H9 (cell line): Measurements from ENCODE around the gene YPEL3. TPM values are rescaled to one million over a fixed set of nuclear protein-coding genes. Genes with fewer than 3 reads are reported as not detected.

Source experiments
- DNase-seq: peaks from one replicate; pipeline ENCODE4 v3.0.0-alpha.2; 2017
- H2AFZ ChIP-seq: one replicate; pipeline ENCODE4 v1.6.1; 2013; ENCODE audit warnings: mild to moderate bottlenecking, low read length, control low read depth, moderate library complexity
- H2AK5ac ChIP-seq: 2 replicates; pipeline ENCODE4 v1.6.1; 2013; ENCODE audit warnings: low read length, control low read depth, mixed read lengths; ENCODE audit not compliant: insufficient read length
- H2BK120ac ChIP-seq: one replicate; pipeline ENCODE4 v1.6.1; 2013; ENCODE audit warnings: low read depth, mild to moderate bottlenecking, low read length, control low read depth, inconsistent platforms; ENCODE audit not compliant: poor library complexity, severe bottlenecking
- H2BK12ac ChIP-seq: 2 replicates; pipeline ENCODE4 v1.6.1; 2013; ENCODE audit warnings: low read length, control low read depth, mixed read lengths, low read depth; ENCODE audit not compliant: insufficient read length
- H2BK15ac ChIP-seq: 2 replicates; pipeline ENCODE4 v1.6.1; 2013; ENCODE audit warnings: low read depth, low read length, control low read depth
- H2BK20ac ChIP-seq: one replicate; pipeline ENCODE4 v1.6.1; 2013; ENCODE audit warnings: low read depth, mild to moderate bottlenecking, low read length, control low read depth, inconsistent platforms; ENCODE audit not compliant: poor library complexity, severe bottlenecking
- H2BK5ac ChIP-seq: 2 replicates; pipeline ENCODE4 v1.6.1; 2013; ENCODE audit warnings: low read length, control low read depth, mixed read lengths; ENCODE audit not compliant: insufficient read length
- H3K14ac ChIP-seq: 2 replicates; pipeline ENCODE4 v1.6.1; 2013; ENCODE audit warnings: low read length, control low read depth; ENCODE audit not compliant: insufficient read depth
- H3K18ac ChIP-seq: 2 replicates; pipeline ENCODE4 v1.6.1; 2013; ENCODE audit warnings: low read depth, mild to moderate bottlenecking, mixed read lengths, low read length, control low read depth; ENCODE audit not compliant: insufficient read length
- H3K23ac ChIP-seq: 2 replicates; pipeline ENCODE4 v1.6.1; 2013; ENCODE audit warnings: low read length, control low read depth, mixed read lengths, low read depth; ENCODE audit not compliant: insufficient read length
- H3K23me2 ChIP-seq: 2 replicates; pipeline ENCODE4 v1.6.1; 2013; ENCODE audit warnings: low read depth, mild to moderate bottlenecking, mixed read lengths, low read length, control low read depth; ENCODE audit not compliant: insufficient read length, poor library complexity, severe bottlenecking
- H3K27ac ChIP-seq: 2 replicates; pipeline ENCODE4 v1.5.1; 2013; ENCODE audit warnings: low read length, control low read depth, mixed read lengths, low read depth; ENCODE audit not compliant: insufficient read length
- H3K27me3 ChIP-seq: 2 replicates; pipeline ENCODE4 v1.6.1; 2013; ENCODE audit warnings: low read length, control low read depth, inconsistent platforms; ENCODE audit not compliant: insufficient read depth
- H3K4ac ChIP-seq: 2 replicates; pipeline ENCODE4 v1.6.1; 2013; ENCODE audit warnings: low read depth, mild to moderate bottlenecking, control low read depth, inconsistent platforms, low read length, moderate library complexity
- H3K4me1 ChIP-seq: 2 replicates; pipeline ENCODE4 v1.6.1; 2013; ENCODE audit warnings: low read length, control low read depth, inconsistent platforms; ENCODE audit not compliant: insufficient read depth
- H3K4me2 ChIP-seq: 2 replicates; pipeline ENCODE4 v1.6.1; 2013; ENCODE audit warnings: low read length, control low read depth, mixed read lengths; ENCODE audit not compliant: insufficient read length, insufficient read depth
- H3K56ac ChIP-seq: 2 replicates; pipeline ENCODE4 v1.6.1; 2013; ENCODE audit warnings: low read depth, mild to moderate bottlenecking, mixed read lengths, low read length, control low read depth; ENCODE audit not compliant: insufficient read length
- H3K79me1 ChIP-seq: 2 replicates; pipeline ENCODE4 v1.6.1; 2013; ENCODE audit warnings: low read depth, mild to moderate bottlenecking, moderate library complexity, low read length, control low read depth, inconsistent platforms; ENCODE audit not compliant: insufficient read depth, poor library complexity, severe bottlenecking
- H3K79me2 ChIP-seq: 2 replicates; pipeline ENCODE4 v1.6.1; 2013; ENCODE audit warnings: low read length, control low read depth, inconsistent platforms; ENCODE audit not compliant: insufficient read depth
- H3K9ac ChIP-seq: 2 replicates; pipeline ENCODE4 v1.6.1; 2013; ENCODE audit warnings: low read length, control low read depth, mixed read lengths; ENCODE audit not compliant: insufficient read length; ENCODE audit errors: extremely low read depth
- H3K9me3 ChIP-seq: one replicate; pipeline ENCODE4 v1.6.1; 2013; ENCODE audit warnings: low read depth, low read length, inconsistent platforms; ENCODE audit not compliant: control insufficient read depth
- H3T11ph ChIP-seq: one replicate; pipeline ENCODE4 v1.6.1; 2013; ENCODE audit warnings: mild to moderate bottlenecking, low read length, control low read depth, inconsistent platforms
- H4K20me1 ChIP-seq: one replicate; pipeline ENCODE4 v1.6.1; 2013; ENCODE audit not compliant: control insufficient read depth, insufficient read length, insufficient read depth
- H4K5ac ChIP-seq: 2 replicates; pipeline ENCODE4 v1.6.1; 2013; ENCODE audit warnings: low read depth, mild to moderate bottlenecking, mixed read lengths, low read length, control low read depth; ENCODE audit not compliant: insufficient read length
- H4K8ac ChIP-seq: replicated peaks from 2 replicates; pipeline ENCODE4 v1.6.1; 2013; ENCODE audit warnings: low read length, control low read depth, mixed read lengths, low read depth; ENCODE audit not compliant: insufficient read length
- H4K91ac ChIP-seq: 2 replicates; pipeline ENCODE4 v1.6.1; 2013; ENCODE audit warnings: low read depth, mild to moderate bottlenecking, moderate library complexity, mixed read lengths, low read length, control low read depth; ENCODE audit not compliant: insufficient read length
- H3K27ac Mint-ChIP-seq, 3 experiments: 2 replicates in 2 of 3; 3 replicates in 1 of 3; pipeline ENCODE4 v1.8.0; 2020 to 2021; ENCODE audit warnings: mixed read lengths in 3 of 3, mild to moderate bottlenecking in 1 of 3, moderate library complexity in 1 of 3
- H3K27me3 Mint-ChIP-seq: 2 replicates; pipeline ENCODE4 v1.8.0; 2021; ENCODE audit warnings: low read depth, mild to moderate bottlenecking, moderate library complexity, mixed read lengths
- H3K36me3 Mint-ChIP-seq, 3 experiments: 2 replicates in 2 of 3; 3 replicates in 1 of 3; pipeline ENCODE4 v1.8.0; 2020 to 2021; ENCODE audit warnings: low read depth in 3 of 3, mixed read lengths in 3 of 3; ENCODE audit not compliant: insufficient read depth in 1 of 3
- H3K4me1 Mint-ChIP-seq, 2 experiments: 2 replicates each; pipeline ENCODE4 v1.8.0; 2020; ENCODE audit warnings: mixed read lengths in 2 of 2
- H3K4me3 Mint-ChIP-seq, 2 experiments: 2 replicates in 1 of 2; 3 replicates in 1 of 2; pipeline ENCODE4 v1.8.0; 2020 to 2021; ENCODE audit warnings: mild to moderate bottlenecking in 2 of 2, mixed read lengths in 2 of 2, moderate library complexity in 1 of 2
- H3K9me3 Mint-ChIP-seq, 2 experiments: 2 replicates in 1 of 2; 3 replicates in 1 of 2; pipeline ENCODE4 v1.8.0; 2020; ENCODE audit warnings: mild to moderate bottlenecking in 2 of 2, mixed read lengths in 2 of 2, moderate library complexity in 1 of 2
- WGBS: extraction: QIAGEN DNeasy Blood & Tissue Kit; methylation state at CpG from one replicate; pipeline ENCODE4 v1.1.7; 2013; ENCODE audit warnings: missing lambda C conversion rate, low lambda C conversion rate, mixed read lengths; ENCODE audit not compliant: insufficient read length; ENCODE audit errors: extremely low coverage; 5-methylcytosine and 5-hydroxymethylcytosine counted together
- total RNA-seq: library from RNA; stranded (reverse); gene quantifications from 2 replicates; pipeline ENCODE4 v1.2.1, GENCODE V29; 2021
- TF ChIP-seq, protein P1 (sequence below): fragments of 200-600 bp; sonication (generic); conservative IDR thresholded peaks from 3 replicates; pipeline ENCODE4 v1.8.0; 2021; ENCODE audit warnings: antibody characterized with exemption, mild to moderate bottlenecking

Gene YPEL3
- total RNA-seq, 1 experiment from 2014 or later = 27.5 TPM

DNA sequence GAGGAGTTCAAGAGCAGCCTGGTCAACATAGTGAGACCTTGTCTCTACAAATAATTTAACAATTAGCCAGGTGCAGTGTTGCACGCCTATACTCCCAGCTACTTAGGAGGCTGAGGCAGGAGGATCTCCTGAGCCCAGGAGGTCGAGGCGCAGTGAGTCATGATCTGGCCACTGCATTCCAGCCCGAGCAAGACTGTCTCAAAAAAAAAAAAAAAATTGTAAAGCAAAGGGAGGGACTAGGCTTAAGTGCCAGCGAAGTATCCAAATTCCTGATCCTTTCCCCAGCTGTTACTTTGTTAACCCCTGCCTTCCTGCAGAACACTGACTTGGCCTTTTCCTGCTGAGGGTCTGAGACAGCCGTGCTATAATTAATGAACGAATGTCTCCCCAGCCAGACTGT lies 14.6 kb upstream of the YPEL3 start:
- no peaks in the 10 kb centered on the region for H3K27me3 ChIP-seq
- no peaks in the 10 kb centered on the region; the same call in 1 of the 2 replicates for H3K27me3 Mint-ChIP-seq
- no peak for DNase-seq
- H2BK15ac ChIP-seq = no peak overlapping the region
- no peak overlapping the region for H3K27ac ChIP-seq
- no peak overlapping the region for H3K4ac ChIP-seq
- no peak overlapping the region; a peak in 1 of 5 replicates for H3K4me3 Mint-ChIP-seq
- no peaks in the 10 kb centered on the region for H4K20me1 ChIP-seq
- H3K4me1 Mint-ChIP-seq = peaks cover 2 to 5% of the 10 kb centered on the region in 2 experiments
- no peak overlapping the region for H3K9ac ChIP-seq
- no peak overlapping the region for H3K56ac ChIP-seq
- no peak overlapping the region for H3K4me2 ChIP-seq
- no peaks in the 10 kb centered on the region for H3K23me2 ChIP-seq
- H4K8ac ChIP-seq = no peak overlapping the region
- TF ChIP-seq, protein P1, sequence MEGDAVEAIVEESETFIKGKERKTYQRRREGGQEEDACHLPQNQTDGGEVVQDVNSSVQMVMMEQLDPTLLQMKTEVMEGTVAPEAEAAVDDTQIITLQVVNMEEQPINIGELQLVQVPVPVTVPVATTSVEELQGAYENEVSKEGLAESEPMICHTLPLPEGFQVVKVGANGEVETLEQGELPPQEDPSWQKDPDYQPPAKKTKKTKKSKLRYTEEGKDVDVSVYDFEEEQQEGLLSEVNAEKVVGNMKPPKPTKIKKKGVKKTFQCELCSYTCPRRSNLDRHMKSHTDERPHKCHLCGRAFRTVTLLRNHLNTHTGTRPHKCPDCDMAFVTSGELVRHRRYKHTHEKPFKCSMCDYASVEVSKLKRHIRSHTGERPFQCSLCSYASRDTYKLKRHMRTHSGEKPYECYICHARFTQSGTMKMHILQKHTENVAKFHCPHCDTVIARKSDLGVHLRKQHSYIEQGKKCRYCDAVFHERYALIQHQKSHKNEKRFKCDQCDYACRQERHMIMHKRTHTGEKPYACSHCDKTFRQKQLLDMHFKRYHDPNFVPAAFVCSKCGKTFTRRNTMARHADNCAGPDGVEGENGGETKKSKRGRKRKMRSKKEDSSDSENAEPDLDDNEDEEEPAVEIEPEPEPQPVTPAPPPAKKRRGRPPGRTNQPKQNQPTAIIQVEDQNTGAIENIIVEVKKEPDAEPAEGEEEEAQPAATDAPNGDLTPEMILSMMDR = no peak
- H3K9me3 Mint-ChIP-seq = no peaks in the 10 kb centered on the region
- H2BK12ac ChIP-seq = no peak overlapping the region
- no peak overlapping the region for H2BK5ac ChIP-seq
- peaks cover 0 to 22% (median 10%) of the 10 kb centered on the region in 3 experiments; a peak in 3 of 7 replicates for H3K36me3 Mint-ChIP-seq
- no peak overlapping the region for H2AK5ac ChIP-seq
- WGBS = no CpG with 5 or more reads among the region's 7 CpGs
- no peak overlapping the region for H3K14ac ChIP-seq
- H3K23ac ChIP-seq = no peak overlapping the region
- no peak overlapping the region for H3K18ac ChIP-seq
- no peaks in the 10 kb centered on the region for H3K79me1 ChIP-seq
- no peak overlapping the region for H2AFZ ChIP-seq
- no peaks in the 10 kb centered on the region for H3K79me2 ChIP-seq
- no peak overlapping the region for H2BK120ac ChIP-seq
- H3K4me1 ChIP-seq = no peaks in the 10 kb centered on the region
- no peak overlapping the region for H4K5ac ChIP-seq
- H3K9me3 ChIP-seq = no peaks in the 10 kb centered on the region
- no peak overlapping the region for H3T11ph ChIP-seq
- H2BK20ac ChIP-seq = no peak overlapping the region
- no peak overlapping the region for H3K27ac Mint-ChIP-seq
- H4K91ac ChIP-seq = no peak overlapping the region
